22Rv1 (cell line): ENCODE data around the gene SCAPER.

Source experiments
- CTCF ChIP-seq: fragments of 450-650 bp; IDR thresholded peaks from 2 replicates; pipeline ENCODE4 v1.5.1; 2017; ENCODE audit warnings: mild to moderate bottlenecking
- ZFX ChIP-seq: fragments of 450-650 bp; IDR thresholded peaks from 2 replicates; pipeline ENCODE4 v1.6.1; 2017; ENCODE audit warnings: antibody characterized with exemption, borderline replicate concordance

DNA sequence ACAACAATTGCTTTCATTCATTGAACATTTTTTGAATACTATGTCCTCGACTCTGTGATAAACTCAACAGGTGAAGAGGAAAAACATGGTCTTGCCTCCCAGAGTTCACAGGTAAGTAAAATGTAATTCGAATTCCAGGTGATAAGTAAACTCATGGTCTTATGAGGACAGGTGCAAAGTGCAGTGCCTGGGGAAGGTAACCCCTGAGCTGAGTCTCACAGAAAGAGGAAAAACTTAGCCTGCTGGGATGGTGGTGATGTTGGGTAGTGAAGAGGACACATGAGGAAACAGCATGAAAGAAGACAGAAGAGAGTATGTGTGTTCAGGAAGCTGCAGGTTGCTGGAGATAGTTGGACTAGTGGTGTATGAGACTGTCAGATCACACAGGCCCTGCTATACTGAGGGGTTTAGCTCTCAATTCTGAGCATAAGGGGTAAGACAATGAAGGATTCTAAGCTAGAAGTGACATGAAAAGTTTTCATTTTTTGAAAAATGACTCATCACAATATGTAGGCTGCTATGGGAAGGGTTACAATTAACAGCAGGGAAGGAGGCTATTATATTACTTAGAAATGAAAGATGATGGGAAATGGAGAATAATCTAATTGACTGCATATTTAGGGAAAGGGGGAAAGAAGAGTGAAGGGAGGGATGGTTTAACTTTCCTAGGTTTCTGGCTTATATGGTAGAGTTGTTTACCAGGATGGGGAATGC, 457.3 kb downstream of the SCAPER start:
- no peak for TF ChIP-seq CTCF
- no peak for TF ChIP-seq ZFX
